ENCODE data around the gene TM4SF5.

The TM4SF5 gene

DNA sequence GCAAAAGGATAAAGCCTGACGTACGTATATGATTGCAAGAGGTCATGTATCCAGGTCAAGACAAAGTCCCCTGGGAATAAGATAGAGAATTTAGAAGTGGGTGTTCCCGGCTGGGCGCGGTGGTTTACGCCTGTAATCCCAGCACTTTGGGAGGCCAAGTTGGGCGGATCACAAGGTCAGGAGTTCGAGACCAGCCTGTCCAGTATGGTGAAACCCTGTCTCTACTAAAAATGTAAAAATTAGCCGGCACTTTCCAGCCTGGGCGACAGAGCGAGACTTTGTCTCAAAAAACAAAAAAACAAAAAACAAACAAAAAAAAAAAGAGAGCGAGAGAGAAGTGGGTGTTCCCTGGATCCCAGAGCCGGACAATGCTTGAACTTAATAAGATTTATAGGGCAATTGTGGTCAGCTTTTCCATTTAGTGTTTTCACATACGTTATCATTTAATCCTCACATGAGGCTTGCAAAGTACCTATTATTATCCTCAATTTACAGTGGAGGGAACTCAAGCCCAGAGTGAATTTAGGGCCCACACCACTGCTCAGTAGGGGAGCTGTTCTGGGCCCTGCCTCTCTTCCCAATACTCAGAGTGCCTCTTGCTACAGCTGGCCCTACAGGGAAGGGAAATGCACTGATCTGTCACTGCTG lies 16.6 kb downstream of the TM4SF5 start:
- 88 to 93% methylated on average over 14 of the region's 14 CpGs for WGBS, 2 experiments
- H3K4me1 ChIP-seq (ENCODE audit: control insufficient read depth, insufficient read depth, low read length), result peaks cover 20% of the 10 kb centered on the region
- no peak overlapping the region for H3K27ac ChIP-seq (ENCODE audit: insufficient read depth, low read depth, low read length, poor library complexity, severe bottlenecking)

DNA sequence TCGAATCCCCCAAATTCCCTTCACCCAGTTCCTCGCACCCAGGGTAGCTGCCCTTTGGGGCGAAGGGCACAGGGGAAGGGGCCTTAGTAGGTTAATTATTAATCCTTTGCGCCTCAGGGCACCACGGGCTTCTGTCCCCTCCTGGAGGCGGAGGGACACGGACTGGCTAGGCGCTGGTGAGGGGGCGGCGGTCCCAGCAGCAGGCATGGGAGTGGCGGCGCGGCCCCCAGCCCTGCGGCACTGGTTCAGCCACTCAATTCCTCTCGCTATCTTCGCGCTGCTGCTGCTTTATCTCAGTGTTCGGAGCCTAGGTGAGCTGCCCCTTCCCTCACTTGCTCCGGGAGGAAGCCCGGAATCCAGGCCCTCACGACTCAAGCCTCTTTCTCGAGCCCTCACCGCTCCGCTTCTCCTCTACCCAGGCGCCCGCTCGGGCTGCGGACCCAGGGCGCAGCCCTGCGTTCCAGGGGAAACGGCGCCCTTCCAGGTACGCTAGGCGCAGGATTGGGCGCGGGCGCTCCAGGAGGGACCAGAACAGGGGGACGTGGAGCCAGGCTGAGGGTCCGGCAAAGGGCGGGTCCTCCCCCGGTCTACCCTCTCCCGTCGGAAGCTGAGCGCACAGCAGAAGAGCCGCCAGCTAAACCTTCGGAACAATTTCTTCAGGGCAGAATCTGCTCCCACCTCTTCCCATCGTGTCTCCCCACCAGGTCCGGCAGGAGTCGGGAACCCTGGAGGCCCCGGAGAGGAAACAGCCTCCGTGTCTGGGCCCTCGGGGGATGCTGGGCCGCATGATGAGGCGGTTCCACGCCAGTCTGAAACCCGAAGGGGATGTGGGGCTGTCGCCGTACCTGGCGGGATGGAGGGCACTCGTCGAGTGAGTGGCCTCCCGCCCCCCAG lies 17.4 kb downstream of the TM4SF5 start, which contains the start of gene GLTPD2:
Gene GLTPD2, plus strand, starts transcription at position 158 of the 894 bp plus-strand sequence. Its CDS starts 48 bp downstream, at position 206.
- Histone ChIP-seq H3K9me3 (ENCODE audit: control insufficient read depth, low read length) (no peaks in the 10 kb centered on the region), H3K4me3 (ENCODE audit: insufficient read depth, low read depth, low read length) (peak within 1 kb of the TSS; percentile 59), H3K27me3 (ENCODE audit: control insufficient read depth, insufficient read depth, low read length, poor library complexity, severe bottlenecking) (peaks cover 88% of the 10 kb centered on the region), H3K4me1 (ENCODE audit: control insufficient read depth, insufficient read depth, low read length) (peaks cover 20% of the 10 kb centered on the region), H3K27ac (ENCODE audit: insufficient read depth, low read depth, low read length, poor library complexity, severe bottlenecking) (no peak within 1 kb of the TSS), H3K36me3 (ENCODE audit: control insufficient read depth, insufficient read depth, low read length) (no peaks in the 10 kb centered on the region)
- 4 to 7% methylated on average over 61 to 62 of the region's 62 CpGs for WGBS, 2 experiments

More for the DNA sequence above, 16.6 kb downstream of the TM4SF5 start:
- Histone ChIP-seq H3K9me3 (ENCODE audit: control insufficient read depth, low read length) (no peaks in the 10 kb centered on the region), H3K27me3 (ENCODE audit: control insufficient read depth, insufficient read depth, low read length, poor library complexity, severe bottlenecking) (peaks cover 92% of the 10 kb centered on the region), H3K36me3 (ENCODE audit: control insufficient read depth, insufficient read depth, low read length) (no peaks in the 10 kb centered on the region), H3K4me3 (ENCODE audit: insufficient read depth, low read depth, low read length) (peak overlapping the region; percentile 59)

- 0 to 1% methylated on average over 25 of the region's 25 CpGs for WGBS, 2 experiments
- Histone ChIP-seq H3K9me3 (ENCODE audit: control insufficient read depth, low read length) (no peaks in the 10 kb centered on the region), H3K27me3 (ENCODE audit: control insufficient read depth, insufficient read depth, low read length, poor library complexity, severe bottlenecking) (peaks cover 82% of the 10 kb centered on the region), H3K27ac (ENCODE audit: insufficient read depth, low read depth, low read length, poor library complexity, severe bottlenecking) (no peak overlapping the region), H3K4me1 (ENCODE audit: control insufficient read depth, insufficient read depth, low read length) (peaks cover 20% of the 10 kb centered on the region), H3K4me3 (ENCODE audit: insufficient read depth, low read depth, low read length) (peak overlapping the region; percentile 59), H3K36me3 (ENCODE audit: control insufficient read depth, insufficient read depth, low read length) (no peaks in the 10 kb centered on the region)
Observed at GRCh38 chr17:4789701-4789950, 17.9 kb downstream of the TM4SF5 start.

DNA sequence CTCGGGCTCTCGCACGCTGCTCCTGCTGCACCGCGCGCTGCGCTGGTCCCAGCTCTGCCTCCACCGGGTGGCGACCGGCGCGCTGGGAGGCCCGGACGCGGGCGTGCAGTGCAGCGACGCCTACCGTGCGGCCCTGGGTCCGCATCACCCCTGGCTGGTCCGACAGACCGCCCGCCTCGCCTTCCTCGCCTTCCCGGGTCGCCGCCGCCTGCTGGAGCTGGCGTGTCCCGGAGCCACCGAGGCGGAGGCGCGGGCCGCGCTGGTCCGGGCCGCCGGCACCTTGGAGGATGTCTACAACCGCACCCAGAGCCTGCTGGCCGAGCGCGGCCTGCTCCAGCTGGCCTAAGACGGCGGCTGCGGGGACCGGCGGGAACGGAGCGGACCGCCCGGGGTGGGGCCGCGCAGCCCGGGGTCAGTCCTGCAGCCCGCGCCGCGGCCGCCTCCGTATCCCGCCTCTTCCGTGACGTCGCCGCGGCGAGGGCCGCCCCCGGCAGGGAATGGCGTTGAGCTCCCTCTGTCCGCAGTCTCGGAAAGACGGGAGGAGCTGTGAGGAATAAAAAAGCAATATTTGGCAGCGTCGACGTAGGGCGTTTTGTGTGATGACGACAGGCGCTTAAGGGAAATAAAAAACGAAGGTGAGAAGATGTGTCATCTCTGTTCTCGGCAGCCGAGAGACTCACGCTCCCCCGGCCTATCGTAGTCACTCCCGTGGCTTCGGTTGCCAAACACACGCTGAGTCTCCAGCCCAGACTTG lies 18.4 kb downstream of the TM4SF5 start:
- peaks cover 20% of the 10 kb centered on the region for H3K4me1 ChIP-seq (ENCODE audit: control insufficient read depth, insufficient read depth, low read length)
- H3K4me3 ChIP-seq (ENCODE audit: insufficient read depth, low read depth, low read length), result peak overlapping the region; percentile 59
- no peaks in the 10 kb centered on the region for H3K36me3 ChIP-seq (ENCODE audit: control insufficient read depth, insufficient read depth, low read length)
- peaks cover 81% of the 10 kb centered on the region for H3K27me3 ChIP-seq (ENCODE audit: control insufficient read depth, insufficient read depth, low read length, poor library complexity, severe bottlenecking)
- 1% methylated on average over 91 of the region's 91 CpGs for WGBS, 2 experiments
- H3K9me3 ChIP-seq (ENCODE audit: control insufficient read depth, low read length), result peaks cover 1% of the 10 kb centered on the region
- H3K27ac ChIP-seq (ENCODE audit: insufficient read depth, low read depth, low read length, poor library complexity, severe bottlenecking), result no peak overlapping the region

- H3K36me3 ChIP-seq (ENCODE audit: control insufficient read depth, insufficient read depth, low read length), result no peaks in the 10 kb centered on the region
- peak overlapping the region; percentile 59 for H3K4me3 ChIP-seq (ENCODE audit: insufficient read depth, low read depth, low read length)
- WGBS, 2 experiments, result 77 to 78% methylated on average over 5 to 7 of the region's 7 CpGs
- H3K4me1 ChIP-seq (ENCODE audit: control insufficient read depth, insufficient read depth, low read length), result peaks cover 19% of the 10 kb centered on the region
- H3K9me3 ChIP-seq (ENCODE audit: control insufficient read depth, low read length), result peaks cover 3% of the 10 kb centered on the region
- peaks cover 76% of the 10 kb centered on the region for H3K27me3 ChIP-seq (ENCODE audit: control insufficient read depth, insufficient read depth, low read length, poor library complexity, severe bottlenecking)
- no peak overlapping the region for H3K27ac ChIP-seq (ENCODE audit: insufficient read depth, low read depth, low read length, poor library complexity, severe bottlenecking)
Observed at GRCh38 chr17:4790705-4791088, 19.0 kb downstream of the TM4SF5 start.

DNA sequence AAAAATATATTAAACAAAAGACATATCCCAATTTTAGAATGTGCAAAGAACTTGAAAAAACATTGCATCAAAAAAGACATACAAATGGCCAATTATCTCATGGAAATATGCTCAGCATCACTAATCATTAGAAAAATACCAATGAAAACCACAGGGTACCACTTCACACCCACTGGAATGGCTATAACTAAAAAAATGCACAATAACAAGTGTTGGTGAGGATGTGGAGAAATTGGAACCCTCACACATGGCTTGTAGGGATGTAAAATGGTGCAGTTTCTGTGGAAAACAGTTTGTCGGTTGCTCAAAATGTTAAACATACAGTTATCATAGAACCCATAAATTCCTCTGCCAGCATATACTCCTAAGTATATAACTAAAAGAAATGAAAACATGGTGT lies 23.5 kb downstream of the TM4SF5 start:
- peaks cover 3% of the 10 kb centered on the region for H3K9me3 ChIP-seq (ENCODE audit: control insufficient read depth, low read length)
- no peak overlapping the region for H3K27ac ChIP-seq (ENCODE audit: insufficient read depth, low read depth, low read length, poor library complexity, severe bottlenecking)
- H3K4me1 ChIP-seq (ENCODE audit: control insufficient read depth, insufficient read depth, low read length), result no peaks in the 10 kb centered on the region
- peaks cover 32% of the 10 kb centered on the region for H3K27me3 ChIP-seq (ENCODE audit: control insufficient read depth, insufficient read depth, low read length, poor library complexity, severe bottlenecking)
- H3K4me3 ChIP-seq (ENCODE audit: insufficient read depth, low read depth, low read length), result no peak overlapping the region
- WGBS, 2 experiments, result 100% methylated on average over 1 of the region's 1 CpG
- H3K36me3 ChIP-seq (ENCODE audit: control insufficient read depth, insufficient read depth, low read length), result peaks cover 16% of the 10 kb centered on the region

DNA sequence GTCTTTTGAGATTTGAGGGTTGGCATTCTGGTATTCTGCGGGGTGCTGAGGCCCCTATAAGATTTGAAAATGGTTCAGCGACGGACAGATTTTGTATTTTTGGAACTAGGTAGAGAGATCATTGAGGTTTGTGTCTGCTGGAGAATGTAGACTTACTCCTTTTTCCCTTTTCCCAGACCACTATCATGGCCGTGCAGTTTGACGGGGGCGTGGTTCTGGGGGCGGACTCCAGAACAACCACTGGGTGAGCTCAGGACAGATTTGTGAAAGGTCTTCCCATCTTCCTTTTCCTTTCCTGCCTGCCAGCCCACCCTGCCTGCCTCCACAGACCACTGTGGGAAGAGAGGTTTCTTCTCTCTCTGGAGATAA lies 24.9 kb downstream of the TM4SF5 start:
- Histone ChIP-seq H3K27me3 (ENCODE audit: control insufficient read depth, insufficient read depth, low read length, poor library complexity, severe bottlenecking) (peaks cover 18% of the 10 kb centered on the region), H3K4me3 (ENCODE audit: insufficient read depth, low read depth, low read length) (peak overlapping the region; percentile 72), H3K36me3 (ENCODE audit: control insufficient read depth, insufficient read depth, low read length) (peaks cover 16% of the 10 kb centered on the region), H3K4me1 (ENCODE audit: control insufficient read depth, insufficient read depth, low read length) (no peaks in the 10 kb centered on the region), H3K27ac (ENCODE audit: insufficient read depth, low read depth, low read length, poor library complexity, severe bottlenecking) (no peak overlapping the region), H3K9me3 (ENCODE audit: control insufficient read depth, low read length) (peaks cover 3% of the 10 kb centered on the region)
- WGBS, 2 experiments, result 1% methylated on average over 7 of the region's 7 CpGs

GRCh38 chr17:4800462-4801196 lies 28.9 kb downstream of the TM4SF5 start:
- H3K27ac ChIP-seq (ENCODE audit: insufficient read depth, low read depth, low read length, poor library complexity, severe bottlenecking), result no peak overlapping the region
- 71 to 72% methylated on average over 10 of the region's 10 CpGs for WGBS, 2 experiments
- peaks cover 16% of the 10 kb centered on the region for H3K36me3 ChIP-seq (ENCODE audit: control insufficient read depth, insufficient read depth, low read length)
- no peaks in the 10 kb centered on the region for H3K4me1 ChIP-seq (ENCODE audit: control insufficient read depth, insufficient read depth, low read length)
- H3K27me3 ChIP-seq (ENCODE audit: control insufficient read depth, insufficient read depth, low read length, poor library complexity, severe bottlenecking), result no peaks in the 10 kb centered on the region
- H3K4me3 ChIP-seq (ENCODE audit: insufficient read depth, low read depth, low read length), result no peak overlapping the region
- H3K9me3 ChIP-seq (ENCODE audit: control insufficient read depth, low read length), result no peaks in the 10 kb centered on the region

DNA sequence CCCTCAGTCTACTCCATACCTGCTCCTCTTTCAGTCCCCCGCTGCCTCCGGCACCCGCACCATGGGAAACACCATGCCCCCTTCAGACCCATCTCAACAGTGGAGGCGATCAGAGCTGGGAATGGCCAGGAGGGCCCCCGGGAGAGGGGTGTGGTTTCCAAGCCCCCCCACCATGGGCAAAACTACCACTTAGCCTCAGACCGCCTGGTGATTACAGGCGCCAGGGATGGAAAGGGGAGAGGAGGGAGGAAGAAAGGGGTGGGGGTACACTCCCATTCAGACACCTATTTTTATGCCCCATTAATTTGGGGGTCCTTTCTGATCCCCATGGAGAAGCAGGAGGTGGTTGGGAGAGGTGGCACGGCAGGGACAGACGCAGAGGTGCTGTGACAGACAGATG lies 30.5 kb downstream of the TM4SF5 start, which contains the start of gene C17orf114:
Gene C17orf114, minus strand, starts transcription at position 101 of the 400 bp plus-strand sequence.
- H3K27me3 ChIP-seq (ENCODE audit: control insufficient read depth, insufficient read depth, low read length, poor library complexity, severe bottlenecking), result no peaks in the 10 kb centered on the region
- no peaks in the 10 kb centered on the region for H3K4me1 ChIP-seq (ENCODE audit: control insufficient read depth, insufficient read depth, low read length)
- no peaks in the 10 kb centered on the region for H3K9me3 ChIP-seq (ENCODE audit: control insufficient read depth, low read length)
- H3K4me3 ChIP-seq (ENCODE audit: insufficient read depth, low read depth, low read length), result no peak within 1 kb of the TSS
- 86 to 87% methylated on average over 7 to 9 of the region's 9 CpGs for WGBS, 2 experiments
- H3K36me3 ChIP-seq (ENCODE audit: control insufficient read depth, insufficient read depth, low read length), result peaks cover 16% of the 10 kb centered on the region
- H3K27ac ChIP-seq (ENCODE audit: insufficient read depth, low read depth, low read length, poor library complexity, severe bottlenecking), result no peak within 1 kb of the TSS

Measured in ectodermal cell (in vitro differentiated cells).